NCI-H2171 (cell line): ENCODE data around the gene TNFRSF14.

Experiments
- DNase-seq: peaks from one replicate; lab custom pipeline; 2025; lab: John Stamatoyannopoulos, UW

The TNFRSF14 gene

GRCh38 chr1:2556277-2556677, at the start of gene TNFRSF14:
TSS of gene TNFRSF14 (plus strand) at chr1:2556371. CDS start at chr1:2556665, 294 bp downstream.
- no peak for DNase-seq

- no peak for DNase-seq
Observed at GRCh38 chr1:2506901-2507565, 49.1 kb upstream of the TNFRSF14 start.

GRCh38 chr1:2507744-2508155, 48.4 kb upstream of the TNFRSF14 start:
- no peak for DNase-seq

GRCh38 chr1:2508180-2508579, 48.0 kb upstream of the TNFRSF14 start:
- DNase-seq = no peak

GRCh38 chr1:2508751-2509150, 47.4 kb upstream of the TNFRSF14 start:
- DNase-seq = no peak

GRCh38 chr1:2509589-2509988, 46.6 kb upstream of the TNFRSF14 start:
- no peak for DNase-seq

GRCh38 chr1:2510366-2511155, 45.6 kb upstream of the TNFRSF14 start:
- no peak for DNase-seq

- no peak for DNase-seq
Observed at GRCh38 chr1:2512862-2513421, 43.2 kb upstream of the TNFRSF14 start.

- no peak for DNase-seq
Observed at GRCh38 chr1:2513939-2514652, 42.1 kb upstream of the TNFRSF14 start.

GRCh38 chr1:2514863-2515762, 41.1 kb upstream of the TNFRSF14 start:
- DNase-seq = no peak

GRCh38 chr1:2515763-2516080, 40.4 kb upstream of the TNFRSF14 start:
- DNase-seq = no peak

- no peak for DNase-seq
Observed at GRCh38 chr1:2516124-2516523, 40.0 kb upstream of the TNFRSF14 start.

- no peak for DNase-seq
Observed at GRCh38 chr1:2516946-2517345, 39.2 kb upstream of the TNFRSF14 start.

- DNase-seq = no peak
Observed at GRCh38 chr1:2517966-2518365, 38.2 kb upstream of the TNFRSF14 start.

- no peak for DNase-seq
Observed at GRCh38 chr1:2518528-2518927, 37.6 kb upstream of the TNFRSF14 start.

- no peak for DNase-seq
Observed at GRCh38 chr1:2519029-2519685, 37.0 kb upstream of the TNFRSF14 start.

GRCh38 chr1:2519729-2520128, 36.4 kb upstream of the TNFRSF14 start:
- DNase-seq = no peak

- DNase-seq = no peak
Observed at GRCh38 chr1:2520206-2520605, 36.0 kb upstream of the TNFRSF14 start.

GRCh38 chr1:2520806-2521205, 35.4 kb upstream of the TNFRSF14 start:
- no peak for DNase-seq

GRCh38 chr1:2522230-2522629, 33.9 kb upstream of the TNFRSF14 start:
- no peak for DNase-seq
